Measurements from ENCODE around the gene FAM107B. TPM values are rescaled to one million over a fixed set of nuclear protein-coding genes. Genes with fewer than 3 reads are reported as not detected.
A peak's percentile ranks its signal among the peaks of the same experiment; 100 is the strongest.

The FAM107B gene
- total RNA-seq, 1 experiment from 2014 or later: 24.5 TPM

DNA sequence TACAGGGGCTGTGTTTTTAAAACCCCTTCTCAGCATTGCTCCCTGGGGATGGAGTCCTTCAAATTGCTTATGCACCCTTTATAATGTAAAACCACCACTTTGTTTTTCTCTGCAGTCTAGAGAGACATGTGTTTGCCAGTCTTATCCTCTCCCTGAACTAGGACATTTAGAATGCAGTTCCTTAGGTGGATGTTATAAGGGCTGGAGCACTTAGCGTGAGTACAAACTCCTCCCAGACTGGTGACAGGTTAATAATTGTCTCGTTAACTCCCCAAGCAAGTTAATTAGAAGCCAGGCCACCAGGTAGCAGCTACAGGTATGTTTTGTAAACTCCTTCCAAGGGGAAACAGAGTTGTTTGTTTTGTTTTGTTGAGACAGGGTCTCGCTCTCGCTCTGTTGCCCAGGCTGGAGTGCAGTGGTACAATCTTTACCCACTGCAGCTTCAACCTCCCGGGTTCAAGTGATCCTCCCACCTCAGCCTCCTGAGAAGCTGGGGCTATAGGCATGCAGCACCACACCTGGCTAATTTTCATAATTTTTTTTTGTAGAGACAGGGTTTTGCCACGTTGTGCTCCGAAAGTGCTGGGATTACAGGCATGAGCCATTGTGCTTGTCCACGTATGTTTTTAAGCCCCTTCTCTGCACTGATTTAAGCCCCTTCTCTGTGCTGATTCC, 100.2 kb downstream of the FAM107B start:
- Histone ChIP-seq H2AFZ (ENCODE audit: low read length) (no peak overlapping the region), H4K20me1 (ENCODE audit: control insufficient read depth, insufficient read depth, insufficient read length) (no peaks in the 10 kb centered on the region), H2BK120ac (ENCODE audit: low read depth, low read length, poor library complexity, severe bottlenecking) (no peak overlapping the region), H3K23ac (ENCODE audit: insufficient read length, low read depth, low read length) (no peak overlapping the region), H3K9me3 (ENCODE audit: control insufficient read depth, low read depth, low read length) (no peaks in the 10 kb centered on the region), H4K91ac (ENCODE audit: insufficient read length, low read depth, low read length) (no peak overlapping the region), H3K14ac (ENCODE audit: insufficient read depth, low read length) (no peak overlapping the region), H3K18ac (ENCODE audit: insufficient read length, low read depth, low read length) (no peak overlapping the region), H3K27ac (ENCODE audit: insufficient read length, low read depth, low read length) (no peak overlapping the region), H3K4me2 (ENCODE audit: insufficient read depth, insufficient read length, low read length) (peak overlapping the region; percentile 22), H3T11ph (ENCODE audit: low read length) (no peak overlapping the region), H2BK15ac (ENCODE audit: low read depth, low read length) (no peak overlapping the region), H3K56ac (ENCODE audit: insufficient read length, low read depth, low read length) (no peak overlapping the region), H3K23me2 (ENCODE audit: insufficient read length, low read depth, low read length, poor library complexity, severe bottlenecking) (no peaks in the 10 kb centered on the region), H3K9ac (ENCODE audit: extremely low read depth, insufficient read length, low read length) (no peak overlapping the region), H4K8ac (replicated peaks; ENCODE audit: insufficient read length, low read depth, low read length) (no peak overlapping the region), H2BK20ac (ENCODE audit: low read depth, low read length, poor library complexity, severe bottlenecking) (no peak overlapping the region), H4K5ac (ENCODE audit: insufficient read length, low read depth, low read length) (no peak overlapping the region), H3K27me3 (ENCODE audit: insufficient read depth, low read length) (no peaks in the 10 kb centered on the region), H2BK12ac (ENCODE audit: insufficient read length, low read depth, low read length) (no peak overlapping the region), H2AK5ac (ENCODE audit: insufficient read length, low read length) (no peak overlapping the region), H2BK5ac (ENCODE audit: insufficient read length, low read length) (no peak overlapping the region), H3K4me1 (ENCODE audit: insufficient read depth, low read length) (peaks cover 4% of the 10 kb centered on the region; the same call in 1 of the 2 replicates), H3K4ac (ENCODE audit: low read depth, low read length) (no peak overlapping the region), H3K79me1 (ENCODE audit: insufficient read depth, low read depth, low read length, poor library complexity, severe bottlenecking) (no peaks in the 10 kb centered on the region), H3K79me2 (ENCODE audit: insufficient read depth, low read length) (no peaks in the 10 kb centered on the region)
- Mint-ChIP-seq H3K27me3 (ENCODE audit: low read depth) (peaks cover 23% of the 10 kb centered on the region), H3K36me3 (ENCODE audit: insufficient read depth in 1 of 3, low read depth in 3 of 3) (no peaks in the 10 kb centered on the region), H3K9me3 (no peaks in the 10 kb centered on the region; a peak in 1 of 5 replicates), H3K27ac (peak overlapping the region; percentile 18 to 40 (median 31); a peak in 2 of 7 replicates), H3K4me3 (peak overlapping the region in 1 of 2 experiments; percentile 49; a peak in 2 of 5 replicates), H3K4me1 (peaks cover 27 to 35% of the 10 kb centered on the region in 2 experiments)
- TF ChIP-seq, protein P1, sequence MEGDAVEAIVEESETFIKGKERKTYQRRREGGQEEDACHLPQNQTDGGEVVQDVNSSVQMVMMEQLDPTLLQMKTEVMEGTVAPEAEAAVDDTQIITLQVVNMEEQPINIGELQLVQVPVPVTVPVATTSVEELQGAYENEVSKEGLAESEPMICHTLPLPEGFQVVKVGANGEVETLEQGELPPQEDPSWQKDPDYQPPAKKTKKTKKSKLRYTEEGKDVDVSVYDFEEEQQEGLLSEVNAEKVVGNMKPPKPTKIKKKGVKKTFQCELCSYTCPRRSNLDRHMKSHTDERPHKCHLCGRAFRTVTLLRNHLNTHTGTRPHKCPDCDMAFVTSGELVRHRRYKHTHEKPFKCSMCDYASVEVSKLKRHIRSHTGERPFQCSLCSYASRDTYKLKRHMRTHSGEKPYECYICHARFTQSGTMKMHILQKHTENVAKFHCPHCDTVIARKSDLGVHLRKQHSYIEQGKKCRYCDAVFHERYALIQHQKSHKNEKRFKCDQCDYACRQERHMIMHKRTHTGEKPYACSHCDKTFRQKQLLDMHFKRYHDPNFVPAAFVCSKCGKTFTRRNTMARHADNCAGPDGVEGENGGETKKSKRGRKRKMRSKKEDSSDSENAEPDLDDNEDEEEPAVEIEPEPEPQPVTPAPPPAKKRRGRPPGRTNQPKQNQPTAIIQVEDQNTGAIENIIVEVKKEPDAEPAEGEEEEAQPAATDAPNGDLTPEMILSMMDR (conservative IDR thresholded peaks at IDR 0.05): no peak
- WGBS (ENCODE audit: extremely low coverage, insufficient read length, low lambda C conversion rate): no CpG with 5 or more reads among the region's 8 CpGs
- no peak for DNase-seq

Measured in H9 (cell line).